Smooth muscle cell of the brain vasculature (primary cell): ENCODE measurements around the gene TFEB.

Experiments
- DNase-seq: peaks from one replicate; pipeline ENCODE4 v3.0.0-alpha.2; 2012; ENCODE audit warnings: low read depth, low spot score

The TFEB gene

GRCh38 chr6:41675992-41676391 is 59.4 kb downstream of the TFEB start:
- DNase-seq: no peak

- DNase-seq: no peak
Observed at GRCh38 chr6:41675176-41675775, 60.1 kb downstream of the TFEB start.

GRCh38 chr6:41674231-41675000 is 61.0 kb downstream of the TFEB start:
- no peak for DNase-seq

DNA sequence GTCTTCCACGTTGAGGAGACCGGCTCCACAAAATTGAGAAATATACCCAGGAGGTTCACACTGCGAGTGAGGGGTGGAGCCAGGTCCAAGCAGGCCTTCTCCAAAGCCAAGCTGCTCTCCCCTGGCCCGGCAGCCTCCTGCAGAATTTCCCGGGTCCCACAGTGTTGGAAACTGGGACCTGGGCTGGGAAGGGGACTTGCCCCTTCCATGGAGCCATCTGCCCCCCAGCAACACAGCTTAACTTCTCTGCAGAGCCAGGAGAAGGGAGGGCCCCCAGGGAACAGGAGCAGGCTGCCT is 61.8 kb downstream of the TFEB start:
- DNase-seq: no peak

GRCh38 chr6:41672816-41673703 is 62.3 kb downstream of the TFEB start:
- DNase-seq: no peak

DNA sequence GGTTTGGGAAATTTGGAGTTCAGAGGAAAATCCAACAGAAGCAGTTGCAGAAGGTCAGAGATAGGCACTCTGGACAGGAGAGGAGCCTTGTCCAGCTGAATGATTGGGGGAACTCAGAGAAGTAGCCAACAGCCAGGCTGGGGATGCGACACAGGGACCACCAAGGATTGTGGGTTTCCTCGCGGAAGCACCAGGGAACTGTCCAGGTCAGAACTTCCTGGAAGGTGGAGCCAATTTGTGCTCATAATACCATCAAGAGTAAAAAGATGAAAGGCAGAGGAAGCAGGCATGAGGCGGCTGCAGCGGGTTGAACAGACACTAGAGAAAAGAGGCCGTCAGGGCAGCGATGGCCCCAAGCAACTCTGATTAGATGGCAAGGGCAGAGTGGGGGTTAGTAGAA is 63.4 kb downstream of the TFEB start:
- DNase-seq: no peak

- no peak for DNase-seq
Observed at GRCh38 chr6:41671376-41671775, 64.0 kb downstream of the TFEB start.

- no peak for DNase-seq
Observed at GRCh38 chr6:41670703-41671360, 64.6 kb downstream of the TFEB start.

DNA sequence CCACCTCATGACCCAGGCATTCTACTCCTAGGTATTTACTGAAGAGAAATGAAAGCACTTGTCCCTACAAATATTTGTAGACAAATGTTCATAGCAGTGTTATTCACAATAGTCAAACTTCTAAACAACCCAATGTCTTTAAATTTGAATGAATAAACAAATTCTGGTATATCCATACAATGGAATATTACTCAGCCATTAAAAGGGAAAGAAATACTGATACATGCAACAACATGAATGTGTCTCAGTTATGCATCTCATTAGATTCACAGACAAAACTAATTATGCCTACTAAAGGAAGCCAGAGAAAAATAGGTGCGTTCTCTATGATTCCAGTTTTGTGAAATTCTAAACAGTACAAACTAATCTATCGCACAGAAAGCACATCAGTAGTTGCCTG is 66.4 kb downstream of the TFEB start:
- no peak for DNase-seq

- no peak for DNase-seq
Observed at GRCh38 chr6:41667195-41667594, 68.2 kb downstream of the TFEB start.

DNA sequence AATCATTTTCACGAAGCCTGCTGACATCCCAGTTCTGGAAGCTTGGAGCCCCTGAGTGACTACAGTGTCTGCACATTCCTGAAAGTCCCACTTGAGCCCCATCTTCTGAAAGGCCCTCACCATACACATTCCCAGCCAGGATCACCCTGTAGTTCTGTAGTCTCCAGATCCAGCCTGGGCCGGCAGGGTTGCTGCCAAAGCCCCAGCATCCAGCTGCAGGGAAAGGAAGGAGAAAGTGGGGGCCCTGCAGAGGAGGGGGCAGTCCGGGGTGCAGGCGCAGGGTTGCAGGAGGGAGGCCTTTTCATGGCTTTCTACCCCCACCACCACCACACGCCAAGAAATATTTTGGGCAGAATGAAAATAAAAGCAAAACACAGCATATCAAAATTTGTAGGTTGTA is 71.1 kb downstream of the TFEB start:
- no peak for DNase-seq

DNA sequence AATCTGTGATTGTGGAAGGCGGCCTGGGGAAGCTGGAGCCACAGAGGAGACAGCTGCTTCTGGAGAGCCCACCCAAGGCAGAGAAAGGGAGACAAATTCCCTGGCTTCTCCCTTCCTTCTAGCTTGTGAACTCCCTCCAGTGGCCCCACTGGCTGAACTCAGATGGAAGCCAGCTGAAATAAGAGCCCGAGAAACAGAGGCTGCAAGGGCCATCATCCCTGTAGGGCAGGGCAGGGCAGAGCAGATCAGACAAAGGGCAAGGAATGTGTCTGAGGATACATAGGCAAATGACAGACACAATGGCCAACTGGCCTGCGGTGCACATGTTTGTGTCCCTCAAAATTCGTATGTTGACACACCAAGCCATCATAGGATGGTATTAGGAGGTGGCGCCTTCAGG is 71.8 kb downstream of the TFEB start:
- DNase-seq: no peak

- no peak for DNase-seq
Observed at GRCh38 chr6:41659935-41660334, 75.5 kb downstream of the TFEB start.

GRCh38 chr6:41658636-41659035 is 76.8 kb downstream of the TFEB start:
- DNase-seq: no peak

- DNase-seq: no peak
Observed at GRCh38 chr6:41657131-41658094, 78.0 kb downstream of the TFEB start.

DNA sequence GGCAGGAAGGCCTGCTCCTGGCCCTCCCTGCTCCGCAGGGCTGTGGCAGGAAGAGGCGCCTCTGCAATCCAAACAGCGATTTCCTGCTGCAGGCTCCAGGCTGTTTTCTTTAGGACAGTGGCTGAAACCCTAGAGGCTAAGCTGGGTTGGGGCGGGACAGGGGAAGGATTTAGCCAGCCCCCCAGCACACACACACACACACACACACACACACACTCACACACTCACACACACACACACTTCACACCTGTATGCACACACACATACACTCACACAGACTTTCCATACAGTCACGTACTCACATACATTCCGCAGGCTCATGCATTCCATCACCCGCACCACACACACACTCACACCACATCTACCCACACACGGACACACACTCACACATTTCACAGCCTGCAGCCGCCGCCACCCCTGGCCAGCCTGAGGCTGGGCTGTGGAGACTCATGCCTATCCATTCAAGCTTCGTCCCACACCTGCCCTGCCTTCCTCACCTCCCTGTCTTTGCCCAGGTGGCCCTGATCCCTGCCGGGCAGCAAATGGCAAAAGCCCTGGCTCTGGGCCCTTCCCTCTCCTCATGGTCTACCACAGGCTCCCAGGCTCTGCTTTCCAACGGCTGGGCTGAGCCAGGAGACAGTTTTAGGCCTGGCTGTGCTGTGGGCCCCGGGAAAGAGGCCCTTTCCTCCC is 79.3 kb downstream of the TFEB start:
- DNase-seq: no peak

- DNase-seq: no peak
Observed at GRCh38 chr6:41655646-41656001, 79.8 kb downstream of the TFEB start.

DNA sequence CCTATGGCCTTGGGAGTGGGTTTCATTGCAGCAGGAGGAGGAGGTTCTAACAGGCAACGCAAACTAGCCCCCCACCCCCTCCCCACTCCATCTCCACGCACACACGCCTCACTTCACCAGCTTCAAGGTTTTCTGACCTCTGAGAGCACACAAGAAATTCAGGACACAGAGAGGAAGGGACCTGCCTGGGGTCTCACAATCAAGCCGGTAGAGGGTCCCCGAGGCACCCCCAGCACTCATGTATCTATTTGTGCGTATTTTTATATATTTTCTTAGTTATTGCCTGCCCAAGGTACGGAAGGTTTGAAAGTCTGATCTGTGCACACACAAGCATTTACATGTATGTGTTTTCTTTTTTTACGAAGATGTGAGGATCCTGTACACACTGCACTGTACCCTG is 80.2 kb downstream of the TFEB start:
- no peak for DNase-seq

DNA sequence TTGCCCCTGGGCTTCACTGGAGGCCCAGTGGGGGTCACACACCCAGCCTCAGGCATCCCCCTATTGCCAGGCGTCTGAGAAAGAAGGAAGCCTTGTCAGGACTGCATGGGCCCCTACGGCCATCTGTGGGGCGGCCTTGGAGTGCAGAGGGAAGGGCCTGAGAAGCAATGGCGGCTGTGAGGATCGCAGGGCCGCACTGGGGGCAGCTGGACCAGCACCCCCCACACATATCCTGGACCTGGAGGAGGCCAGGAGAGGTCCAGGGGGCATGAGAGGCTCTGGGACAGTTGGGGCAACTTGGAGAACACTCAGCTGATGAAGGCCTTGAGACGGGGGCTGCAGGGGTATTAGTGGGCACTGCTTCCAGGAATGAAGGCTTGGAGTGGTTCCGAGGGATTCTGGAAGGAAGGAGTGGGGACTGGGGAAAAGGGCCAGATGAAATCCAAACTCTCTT is 80.7 kb downstream of the TFEB start:
- no peak for DNase-seq

DNA sequence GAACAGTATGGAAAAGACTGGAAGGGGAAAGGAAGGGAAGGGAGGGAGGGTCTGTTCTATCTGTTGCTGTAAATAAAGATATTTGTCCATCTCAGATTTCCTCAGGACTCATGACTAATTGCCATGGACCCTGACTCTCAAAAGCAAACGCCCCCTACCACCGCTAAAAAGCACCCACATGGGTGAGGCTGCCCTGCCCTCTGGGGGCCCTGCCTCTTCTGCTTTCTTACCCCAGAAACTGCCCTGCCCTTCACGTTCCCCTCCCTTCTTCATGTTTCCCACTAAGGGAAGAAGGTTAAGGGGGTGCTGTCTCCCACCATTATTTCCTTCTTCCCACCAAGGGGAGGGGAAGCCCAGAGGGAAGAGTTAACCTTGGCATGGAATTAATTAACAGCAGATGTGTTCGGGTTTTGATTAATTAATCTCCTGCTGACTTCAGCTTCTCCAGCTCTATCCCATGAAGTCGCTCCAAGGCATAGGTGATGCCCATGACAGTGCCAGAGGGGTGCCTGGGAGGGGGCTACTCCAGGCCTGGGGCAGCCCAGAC is 81.2 kb downstream of the TFEB start:
- no peak for DNase-seq
